GM10266 (cell line): Measurements from ENCODE around the gene TSACC.
A peak's percentile ranks its signal among the peaks of the same experiment; 100 is the strongest.

Experiments used
- DNase-seq: peaks from one replicate; pipeline ENCODE4 v3.0.0; 2012; ENCODE audit errors: extremely low spot score
- TF ChIP-seq, protein P1 (sequence below): IDR thresholded peaks from 2 replicates; pipeline ENCODE4 v1.5.1; 2012; ENCODE audit warnings: mild to moderate bottlenecking, low read depth; ENCODE audit not compliant: control insufficient read depth, insufficient read depth; ENCODE audit errors: missing control alignments

The TSACC gene

DNA sequence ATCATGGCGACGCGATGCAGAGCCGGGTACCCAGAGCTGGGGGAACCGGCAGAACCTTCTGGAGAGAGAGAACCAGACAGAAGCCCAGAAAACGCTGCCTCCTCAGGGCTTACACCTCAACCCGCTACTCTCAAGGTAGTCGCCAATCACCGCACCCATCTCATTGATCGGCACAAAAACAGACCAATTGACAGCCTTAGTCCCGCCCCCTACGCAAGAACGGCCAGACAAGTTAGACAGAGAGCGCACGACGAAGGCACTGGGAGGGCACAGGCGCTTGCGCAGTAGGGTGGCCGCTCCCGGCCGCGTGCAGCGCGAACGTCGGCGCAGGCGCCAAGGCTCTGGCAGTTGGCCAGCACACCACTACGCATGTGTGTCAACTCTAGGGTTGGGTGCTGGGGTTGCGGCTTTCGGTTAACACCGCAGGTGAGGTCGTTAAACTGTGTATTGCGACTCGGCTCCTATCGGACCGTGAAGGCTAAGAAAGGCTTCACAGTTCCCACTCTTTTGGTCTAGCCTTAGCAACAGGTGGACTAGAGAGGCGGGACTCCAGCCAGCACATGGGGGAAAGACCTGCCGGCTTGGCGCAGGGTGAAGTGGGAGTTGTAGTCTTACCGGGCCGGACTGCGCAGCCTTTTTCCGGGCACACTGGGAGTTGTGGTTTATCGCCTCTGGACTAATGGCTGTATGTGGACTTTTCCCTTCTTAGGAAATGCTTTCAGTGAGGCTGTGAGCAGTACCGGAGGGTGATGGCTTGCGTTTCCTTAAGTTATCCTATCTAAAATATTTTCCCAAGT, at the start of gene TSACC, which contains the start of gene CCT3:
Gene TSACC, plus strand, starts transcription at position 347 of the 797 bp plus-strand sequence. CDS start 1,232 bp downstream, outside the sequence.
Gene CCT3, minus strand, starts transcription at position 113 of the 797 bp plus-strand sequence. Its CDS starts 108 bp downstream, at position 5.
- peak; percentile 98 for DNase-seq
- TF ChIP-seq, protein P1, sequence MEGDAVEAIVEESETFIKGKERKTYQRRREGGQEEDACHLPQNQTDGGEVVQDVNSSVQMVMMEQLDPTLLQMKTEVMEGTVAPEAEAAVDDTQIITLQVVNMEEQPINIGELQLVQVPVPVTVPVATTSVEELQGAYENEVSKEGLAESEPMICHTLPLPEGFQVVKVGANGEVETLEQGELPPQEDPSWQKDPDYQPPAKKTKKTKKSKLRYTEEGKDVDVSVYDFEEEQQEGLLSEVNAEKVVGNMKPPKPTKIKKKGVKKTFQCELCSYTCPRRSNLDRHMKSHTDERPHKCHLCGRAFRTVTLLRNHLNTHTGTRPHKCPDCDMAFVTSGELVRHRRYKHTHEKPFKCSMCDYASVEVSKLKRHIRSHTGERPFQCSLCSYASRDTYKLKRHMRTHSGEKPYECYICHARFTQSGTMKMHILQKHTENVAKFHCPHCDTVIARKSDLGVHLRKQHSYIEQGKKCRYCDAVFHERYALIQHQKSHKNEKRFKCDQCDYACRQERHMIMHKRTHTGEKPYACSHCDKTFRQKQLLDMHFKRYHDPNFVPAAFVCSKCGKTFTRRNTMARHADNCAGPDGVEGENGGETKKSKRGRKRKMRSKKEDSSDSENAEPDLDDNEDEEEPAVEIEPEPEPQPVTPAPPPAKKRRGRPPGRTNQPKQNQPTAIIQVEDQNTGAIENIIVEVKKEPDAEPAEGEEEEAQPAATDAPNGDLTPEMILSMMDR, result no peak

DNA sequence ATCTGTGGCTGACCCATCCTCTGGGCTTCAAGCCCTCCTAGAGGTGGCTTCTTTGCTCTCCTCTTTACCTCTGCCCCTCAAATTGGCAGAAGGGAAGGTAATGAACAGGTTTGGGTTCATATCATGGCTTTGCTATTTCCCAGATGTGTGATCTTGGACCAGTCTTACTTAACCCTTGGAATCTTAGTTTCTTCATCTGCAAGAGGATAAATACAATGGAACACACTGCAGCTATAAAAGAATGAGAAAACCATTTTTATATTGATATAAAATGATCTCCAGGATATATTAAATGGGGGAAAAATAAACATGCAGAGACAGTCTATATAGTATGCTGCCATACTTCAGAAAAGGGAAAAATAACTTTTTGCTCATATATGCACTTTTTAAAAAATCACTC, 48.5 kb upstream of the TSACC start:
- TF ChIP-seq, protein P1, result no peak

DNA sequence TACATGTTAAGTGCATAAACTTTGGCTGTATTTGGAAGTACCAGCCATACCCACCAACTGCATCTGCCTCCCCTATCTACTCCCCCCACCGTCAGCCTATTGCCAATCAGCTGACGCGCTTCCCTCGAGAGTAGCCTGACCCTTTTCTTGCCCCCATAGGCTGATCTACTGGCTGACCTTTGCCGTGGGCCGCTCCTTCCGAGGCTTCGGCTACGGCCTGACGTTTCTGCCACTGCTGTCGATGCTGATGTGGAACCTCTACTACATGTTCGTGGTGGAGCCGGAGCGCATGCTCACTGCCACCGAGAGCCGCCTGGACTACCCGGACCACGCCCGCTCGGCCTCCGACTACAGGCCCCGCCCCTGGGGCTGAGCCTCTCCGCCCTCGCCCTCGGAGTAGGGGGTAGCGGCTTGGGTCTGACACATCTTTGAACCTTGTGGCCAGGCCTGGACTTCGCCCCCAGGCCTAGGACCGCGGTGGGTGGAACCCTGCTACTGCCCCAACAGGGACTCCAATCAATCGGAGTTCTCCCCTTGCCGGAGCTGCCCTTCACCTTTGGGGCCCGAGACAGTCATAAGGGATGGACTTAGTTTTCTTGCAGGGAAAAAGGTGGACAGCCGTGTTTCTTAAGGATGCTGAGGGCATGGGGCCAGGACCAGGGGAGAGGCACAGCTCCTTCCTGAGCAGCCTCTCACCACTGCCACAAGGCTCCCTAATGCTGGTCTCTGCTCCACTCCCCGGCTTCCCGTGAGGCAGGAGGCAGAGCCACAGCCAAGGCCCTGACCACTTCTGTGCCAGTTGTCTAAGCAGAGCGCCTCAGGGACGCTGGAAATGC, 46.9 kb upstream of the TSACC start:
- DNase-seq, result no peak
- TF ChIP-seq, protein P1, result no peak

More for the DNA sequence above, 48.5 kb upstream of the TSACC start:
- no peak for DNase-seq

DNA sequence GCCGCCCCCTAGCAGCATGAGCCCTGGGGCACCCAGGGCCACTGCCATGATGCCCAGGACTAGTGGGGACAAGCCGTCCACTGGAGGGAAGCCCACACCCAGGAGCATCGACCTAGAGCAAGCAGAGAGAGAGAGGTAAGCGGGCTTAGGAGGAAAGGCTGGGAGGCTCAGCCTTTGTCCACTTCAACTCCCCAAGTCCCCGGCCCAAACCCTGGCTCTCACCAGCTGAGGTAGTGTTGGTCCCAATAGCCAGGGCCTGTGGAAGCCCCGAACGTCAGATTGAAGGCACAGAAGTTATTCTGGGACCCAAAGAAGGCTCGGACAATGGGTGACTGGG, 45.3 kb upstream of the TSACC start:
- no peak for DNase-seq
- TF ChIP-seq, protein P1, result no peak

DNA sequence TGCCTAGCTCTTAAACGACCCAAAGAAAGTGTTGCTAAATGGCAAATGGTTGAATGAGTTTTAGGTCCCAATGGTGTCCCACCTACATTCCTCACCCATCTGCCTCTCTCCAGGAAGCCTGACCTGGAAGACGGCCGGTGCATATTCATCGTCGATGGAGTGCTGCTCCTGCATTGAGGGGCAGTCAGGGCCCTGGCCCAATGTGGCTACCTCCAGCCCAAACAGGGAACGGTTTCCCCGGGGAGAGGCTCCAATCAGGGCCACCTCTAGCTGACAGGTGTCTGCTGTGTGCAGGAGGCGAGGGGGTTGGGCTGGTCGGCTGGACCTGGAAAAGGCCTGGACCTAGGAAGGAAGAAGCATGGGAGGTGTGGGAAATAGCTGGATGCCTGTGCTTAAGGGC, 44.4 kb upstream of the TSACC start:
- TF ChIP-seq, protein P1, result no peak

DNA sequence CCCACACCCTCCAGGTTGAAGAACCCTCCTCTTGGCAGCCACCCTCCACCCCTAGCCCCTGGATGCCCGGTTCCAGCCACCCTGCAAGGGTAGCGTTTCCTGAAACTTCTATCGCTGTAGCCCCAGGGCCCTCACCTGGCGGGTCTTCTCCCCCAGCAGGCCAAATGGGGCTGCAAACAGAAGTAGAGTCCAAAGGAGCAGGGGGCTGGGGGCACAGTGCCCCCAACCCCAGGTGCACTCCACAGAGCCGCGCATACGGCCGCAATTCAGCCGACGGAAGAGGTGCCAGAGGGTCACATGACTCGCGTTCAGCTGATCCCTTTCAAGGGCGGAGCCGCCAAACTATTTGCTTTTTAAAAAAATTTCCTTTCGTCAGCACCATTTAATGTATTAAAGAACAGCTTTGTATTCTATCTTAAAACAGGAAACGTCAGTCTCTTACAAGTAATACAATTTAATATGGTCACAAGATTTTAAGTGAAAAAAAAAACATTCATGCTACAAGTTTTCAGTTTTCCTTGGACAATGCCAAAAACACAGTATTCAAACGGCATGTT, 42.9 kb upstream of the TSACC start, which contains the start of gene GLMP:
Gene GLMP, minus strand, starts transcription at position 289 of the 557 bp plus-strand sequence. Its CDS starts 34 bp downstream, at position 255.
- TF ChIP-seq, protein P1, result no peak
- peak; percentile 85 for DNase-seq

More for the DNA sequence above, 44.4 kb upstream of the TSACC start:
- DNase-seq, result no peak

DNA sequence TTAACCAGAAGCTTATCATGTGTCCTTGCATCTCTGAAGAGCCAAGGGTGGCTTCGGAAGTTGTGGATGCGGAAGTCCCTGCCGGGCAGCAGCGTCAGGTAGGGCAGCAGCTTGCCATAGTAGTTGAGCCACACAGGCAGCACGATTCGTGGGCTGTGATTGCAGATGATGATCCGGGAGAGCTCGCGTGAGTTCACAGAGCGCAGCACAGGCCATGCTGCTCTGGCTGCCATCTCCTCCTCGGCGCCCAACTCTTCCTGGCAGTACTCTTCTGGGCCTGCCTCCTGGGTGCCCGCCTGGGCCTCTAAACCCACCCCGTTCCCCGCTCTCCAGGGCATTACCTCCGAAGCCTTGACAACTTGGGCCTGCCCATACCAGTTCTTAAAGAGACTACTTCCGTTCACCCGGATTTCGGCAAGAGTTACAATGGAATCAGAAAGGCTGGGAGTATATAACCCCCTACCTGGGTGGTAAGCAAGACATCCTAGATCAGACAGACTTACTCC, 39.4 kb upstream of the TSACC start, which contains the start of gene VHLL:
Gene VHLL, minus strand, starts transcription at position 456 of the 506 bp plus-strand sequence. Its CDS starts 118 bp downstream, at position 338.
- DNase-seq, result no peak
- TF ChIP-seq, protein P1, result no peak
